HL-60 (cell line): Measurements from ENCODE around the gene ATP11B.

Source experiments
- DNase-seq, 2 experiments: peaks; one replicate each; pipeline ENCODE4 v3.0.0-alpha.2; 2010 to 2020; ENCODE audit warnings: low read depth in 1 of 2, low spot score in 1 of 2
- H3K27ac ChIP-seq: fragments of 250-450 bp; sonication (Bioruptor Pico); replicated peaks from 2 replicates; pipeline ENCODE4 v1.5.1; 2020; ENCODE audit warnings: mild to moderate bottlenecking, moderate library complexity
- H3K27me3 ChIP-seq: fragments of 250-450 bp; sonication (Bioruptor Pico); 2 replicates; pipeline ENCODE4 v1.5.1; 2021; ENCODE audit warnings: mild to moderate bottlenecking, moderate library complexity; ENCODE audit not compliant: insufficient read depth, poor library complexity, severe bottlenecking
- H3K4me3 ChIP-seq: replicated peaks from 2 replicates; pipeline ENCODE4 v1.5.1; 2011; ENCODE audit warnings: mild to moderate bottlenecking, control low read depth, low read length; ENCODE audit not compliant: insufficient read depth
- CTCF ChIP-seq: IDR thresholded peaks from one replicate; pipeline ENCODE4 v1.5.1; 2011; ENCODE audit warnings: low read length, control low read depth, inconsistent platforms; ENCODE audit not compliant: insufficient read depth
- GABPA ChIP-seq: IDR thresholded peaks from 2 replicates; pipeline ENCODE4 v1.6.1; 2012; ENCODE audit warnings: low read depth
- POLR2AphosphoS5 ChIP-seq: IDR thresholded peaks from 2 replicates; pipeline ENCODE4 v1.6.1; 2012; ENCODE audit warnings: low read depth
- REST ChIP-seq: IDR thresholded peaks from 2 replicates; pipeline ENCODE4 v1.6.1; 2012; ENCODE audit warnings: low read depth; ENCODE audit not compliant: insufficient replicate concordance
- SPI1 ChIP-seq: IDR thresholded peaks from 2 replicates; pipeline ENCODE4 v1.6.1; 2012; ENCODE audit warnings: low read depth, mild to moderate bottlenecking, borderline replicate concordance

The ATP11B gene

DNA sequence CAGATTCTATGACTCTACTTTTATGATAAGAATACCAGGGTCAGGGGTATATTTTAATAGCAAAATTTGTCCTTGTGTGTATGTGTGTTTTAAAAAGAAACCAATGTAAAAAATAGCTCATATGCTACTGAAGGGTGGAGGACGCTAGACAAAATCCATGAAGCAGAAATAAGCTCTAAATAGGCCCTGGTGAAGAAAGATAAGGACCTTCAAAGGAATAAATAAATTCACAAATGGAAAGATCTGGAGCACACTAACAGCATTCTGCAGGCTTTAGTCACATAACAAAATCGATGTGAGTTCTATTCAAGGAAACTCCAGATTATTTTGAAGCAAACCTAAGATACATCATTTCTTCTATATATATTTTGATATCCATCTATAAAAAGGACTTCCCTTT, 27.2 kb upstream of the ATP11B start:
- Histone ChIP-seq H3K27ac (no peak overlapping the region), H3K4me3 (no peak overlapping the region), H3K27me3 (no peaks in the 10 kb centered on the region)
- no peak for TF ChIP-seq REST
- TF ChIP-seq GABPA: no peak
- no peak for TF ChIP-seq CTCF
- no peak for DNase-seq

DNA sequence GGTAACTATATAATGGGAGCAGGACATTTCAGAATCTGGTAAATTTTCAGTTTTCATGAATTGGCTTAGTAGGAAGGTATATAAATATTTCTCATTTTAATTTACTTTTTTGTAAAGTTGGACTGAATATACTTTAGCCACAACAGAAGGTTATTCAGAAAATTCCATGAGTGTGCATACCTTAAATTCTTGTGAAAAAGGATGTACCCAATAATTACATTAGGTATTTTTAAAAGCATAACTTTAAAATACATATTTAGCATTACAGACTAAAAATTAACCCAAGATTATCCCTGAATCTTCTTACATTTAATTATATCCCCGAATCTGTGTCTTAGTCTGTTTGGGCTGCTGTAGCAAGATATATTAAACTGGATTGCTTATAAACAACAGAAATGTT, 24.9 kb upstream of the ATP11B start:
- H3K27me3 ChIP-seq: no peaks in the 10 kb centered on the region
- TF ChIP-seq POLR2AphosphoS5 (no peak), GABPA (no peak), CTCF (no peak), REST (no peak), SPI1 (no peak)

GRCh38 chr3:182769673-182770072, 23.6 kb upstream of the ATP11B start:
- no peaks in the 10 kb centered on the region for H3K27me3 ChIP-seq
- H3K27ac ChIP-seq: no peak overlapping the region
- H3K4me3 ChIP-seq: no peak overlapping the region
- DNase-seq: no peak
- TF ChIP-seq POLR2AphosphoS5 (no peak), SPI1 (no peak), GABPA (no peak), CTCF (no peak), REST (no peak)

More for the DNA sequence above, 24.9 kb upstream of the ATP11B start:
- no peak for DNase-seq
- Histone ChIP-seq H3K4me3 (no peak overlapping the region), H3K27ac (no peak overlapping the region)
